Measurements from ENCODE around the gene JAG1. TPM values are rescaled to one million over a fixed set of nuclear protein-coding genes. Genes with fewer than 3 reads are reported as not detected.

Gene JAG1
- total RNA-seq, 2 donors from 2014 or later: 6.8 to 19.7 TPM

DNA sequence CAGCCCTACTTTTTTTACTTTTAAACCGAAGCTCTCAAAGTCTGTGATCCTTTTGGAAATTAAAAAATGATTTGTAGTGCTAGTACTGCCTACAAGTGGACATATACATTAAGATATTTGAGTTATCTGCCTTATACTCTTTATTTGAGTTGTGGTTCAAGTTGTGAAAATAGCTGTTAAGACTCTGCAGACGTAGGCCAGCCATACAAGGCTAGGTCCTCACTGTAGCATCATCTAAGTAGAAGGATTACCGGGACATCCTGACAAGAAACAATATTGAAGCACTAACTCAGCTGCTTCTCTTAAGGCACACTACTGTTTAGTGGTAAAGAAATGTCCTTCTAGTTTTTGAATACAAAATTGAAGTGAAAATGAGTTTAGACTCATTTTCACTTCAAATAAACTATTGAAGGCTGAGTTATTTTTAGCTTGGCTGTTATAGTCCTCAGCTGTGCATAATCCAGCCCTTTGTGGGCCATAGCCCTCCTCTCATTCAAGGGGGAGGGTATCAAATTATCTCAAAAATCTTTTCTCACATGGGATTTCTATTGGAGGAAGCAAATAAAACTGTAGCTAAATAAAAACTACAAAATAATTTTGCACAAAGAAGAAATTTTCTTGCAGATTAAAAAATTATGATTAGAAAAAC, 68.1 kb downstream of the JAG1 start:
- Mint-ChIP-seq H3K27ac (no peak overlapping the region), H3K4me1 (no peaks in the 10 kb centered on the region), H3K4me3 (no peak overlapping the region), H3K27me3 (ENCODE audit: insufficient read depth) (no peaks in the 10 kb centered on the region), H3K36me3 (ENCODE audit: low read depth) (peaks cover 12% of the 10 kb centered on the region), H3K9me3 (no peaks in the 10 kb centered on the region)
- H3K36me3 ChIP-seq (ENCODE audit: control insufficient read depth, insufficient read depth, low read length): peaks cover 9% of the 10 kb centered on the region
- no peak overlapping the region for H3K27ac ChIP-seq (ENCODE audit: low read depth, low read length)
- no peaks in the 10 kb centered on the region for H3K27me3 ChIP-seq (ENCODE audit: control insufficient read depth, insufficient read depth, low read length, poor library complexity, severe bottlenecking)
- H3K9me3 ChIP-seq (ENCODE audit: control insufficient read depth, low read length): no peaks in the 10 kb centered on the region
- TF ChIP-seq, protein P1, sequence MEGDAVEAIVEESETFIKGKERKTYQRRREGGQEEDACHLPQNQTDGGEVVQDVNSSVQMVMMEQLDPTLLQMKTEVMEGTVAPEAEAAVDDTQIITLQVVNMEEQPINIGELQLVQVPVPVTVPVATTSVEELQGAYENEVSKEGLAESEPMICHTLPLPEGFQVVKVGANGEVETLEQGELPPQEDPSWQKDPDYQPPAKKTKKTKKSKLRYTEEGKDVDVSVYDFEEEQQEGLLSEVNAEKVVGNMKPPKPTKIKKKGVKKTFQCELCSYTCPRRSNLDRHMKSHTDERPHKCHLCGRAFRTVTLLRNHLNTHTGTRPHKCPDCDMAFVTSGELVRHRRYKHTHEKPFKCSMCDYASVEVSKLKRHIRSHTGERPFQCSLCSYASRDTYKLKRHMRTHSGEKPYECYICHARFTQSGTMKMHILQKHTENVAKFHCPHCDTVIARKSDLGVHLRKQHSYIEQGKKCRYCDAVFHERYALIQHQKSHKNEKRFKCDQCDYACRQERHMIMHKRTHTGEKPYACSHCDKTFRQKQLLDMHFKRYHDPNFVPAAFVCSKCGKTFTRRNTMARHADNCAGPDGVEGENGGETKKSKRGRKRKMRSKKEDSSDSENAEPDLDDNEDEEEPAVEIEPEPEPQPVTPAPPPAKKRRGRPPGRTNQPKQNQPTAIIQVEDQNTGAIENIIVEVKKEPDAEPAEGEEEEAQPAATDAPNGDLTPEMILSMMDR (conservative IDR thresholded peaks at IDR 0.05): no peak
- 96 to 100% methylated on average over 2 to 3 of the region's 3 CpGs for WGBS, 2 experiments (ENCODE audit: insufficient coverage in 1 of 2, insufficient read length in 1 of 2)
- no peak overlapping the region for H3K9ac ChIP-seq (ENCODE audit: extremely low read depth, low read length, poor library complexity, severe bottlenecking)
- DNase-seq: no peak
- no peak overlapping the region for H3K4me3 ChIP-seq (ENCODE audit: low read length)
- no peaks in the 10 kb centered on the region for H3K4me1 ChIP-seq (ENCODE audit: control insufficient read depth, insufficient read depth, low read length)

DNA sequence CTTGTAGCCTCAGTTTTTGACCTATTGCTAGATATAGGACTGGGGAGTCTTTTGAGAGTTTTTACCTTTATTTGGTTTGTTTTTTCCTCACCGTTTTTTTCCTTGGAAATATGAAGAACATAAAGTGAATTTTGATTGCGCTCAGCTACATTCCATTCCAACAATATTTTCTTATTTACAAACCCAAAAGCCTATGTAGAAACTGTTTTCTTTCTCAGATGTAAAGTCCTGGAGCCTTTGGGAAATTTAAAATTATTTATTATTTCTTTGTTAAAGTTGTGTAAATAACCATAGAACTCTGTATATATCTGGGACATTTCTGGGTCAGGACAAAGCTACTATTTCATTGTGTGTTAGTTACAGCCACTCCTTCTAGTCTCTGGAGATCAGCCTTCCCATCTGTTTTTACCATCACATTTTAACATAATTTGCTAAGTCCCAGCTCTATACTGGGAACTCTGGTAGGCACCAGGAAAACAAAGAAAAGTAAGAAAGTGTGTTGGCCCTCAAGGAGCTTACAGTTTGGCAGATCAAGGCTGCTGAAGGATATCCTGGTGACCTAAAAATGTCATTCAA, 68.8 kb downstream of the JAG1 start:
- no peaks in the 10 kb centered on the region for H3K4me1 ChIP-seq (ENCODE audit: control insufficient read depth, insufficient read depth, low read length)
- Mint-ChIP-seq H3K4me3 (no peak overlapping the region), H3K36me3 (ENCODE audit: low read depth) (peaks cover 12% of the 10 kb centered on the region), H3K27me3 (ENCODE audit: insufficient read depth) (no peaks in the 10 kb centered on the region), H3K4me1 (no peaks in the 10 kb centered on the region), H3K9me3 (no peaks in the 10 kb centered on the region), H3K27ac (no peak overlapping the region)
- peak overlapping the region; percentile 74 for H3K27ac ChIP-seq (ENCODE audit: low read depth, low read length)
- TF ChIP-seq, protein P1 (conservative IDR thresholded peaks at IDR 0.05): no peak
- no peak overlapping the region for H3K9ac ChIP-seq (ENCODE audit: extremely low read depth, low read length, poor library complexity, severe bottlenecking)
- peaks cover 9% of the 10 kb centered on the region for H3K36me3 ChIP-seq (ENCODE audit: control insufficient read depth, insufficient read depth, low read length)
- no peaks in the 10 kb centered on the region for H3K9me3 ChIP-seq (ENCODE audit: control insufficient read depth, low read length)
- no peaks in the 10 kb centered on the region for H3K27me3 ChIP-seq (ENCODE audit: control insufficient read depth, insufficient read depth, low read length, poor library complexity, severe bottlenecking)
- no peak for DNase-seq
- H3K4me3 ChIP-seq (ENCODE audit: low read length): no peak overlapping the region
- WGBS, 2 experiments (ENCODE audit: insufficient coverage in 1 of 2, insufficient read length in 1 of 2): 100% methylated on average over 2 of the region's 2 CpGs; no CpG with 5 or more reads in 1 of the 2 experiments

DNA sequence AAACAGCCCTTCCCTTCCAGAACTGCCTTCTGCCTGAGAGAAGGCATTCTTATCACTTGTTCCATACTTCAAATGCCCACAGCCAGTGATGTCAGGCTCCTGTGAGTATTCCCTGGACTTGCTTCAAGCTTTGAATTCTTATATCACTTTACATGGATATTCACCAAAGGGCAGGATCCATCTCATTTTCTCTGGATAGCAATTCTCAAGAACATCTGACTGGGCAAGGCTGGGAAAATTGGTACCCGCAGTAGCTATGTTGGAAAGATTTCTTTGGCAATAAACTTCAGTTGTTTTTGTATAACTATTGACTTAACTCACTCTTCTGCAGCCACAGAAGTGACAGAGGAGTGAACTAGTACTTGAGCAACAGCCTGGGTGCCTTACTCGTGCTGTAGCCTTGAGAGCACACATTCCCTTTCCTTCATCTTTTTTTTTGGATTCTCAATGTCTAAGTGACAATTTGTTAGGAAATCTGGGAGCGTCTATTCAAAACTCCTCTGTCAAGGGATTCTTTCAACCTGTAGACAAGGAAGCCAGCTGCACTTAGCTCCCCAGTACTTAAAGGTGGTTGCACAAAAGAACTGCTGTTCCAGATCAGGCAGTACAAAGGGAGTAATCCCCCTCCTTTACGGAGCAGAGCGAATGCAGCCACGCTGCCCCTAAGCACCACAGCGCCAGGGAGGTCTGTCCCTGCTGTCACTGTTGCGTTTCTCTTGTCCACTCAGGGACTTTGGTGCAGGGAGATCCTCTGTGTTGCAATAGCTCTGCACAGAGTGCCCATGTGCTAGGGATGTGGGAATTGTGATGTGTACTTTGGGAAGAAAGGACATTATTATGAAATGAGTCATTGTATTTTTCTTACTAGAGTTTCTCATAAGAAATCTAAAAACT, 69.6 kb downstream of the JAG1 start:
- Histone ChIP-seq H3K27me3 (ENCODE audit: control insufficient read depth, insufficient read depth, low read length, poor library complexity, severe bottlenecking) (no peaks in the 10 kb centered on the region), H3K27ac (ENCODE audit: low read depth, low read length) (peak overlapping the region; percentile 74), H3K4me3 (ENCODE audit: low read length) (no peak overlapping the region), H3K9ac (ENCODE audit: extremely low read depth, low read length, poor library complexity, severe bottlenecking) (no peak overlapping the region), H3K4me1 (ENCODE audit: control insufficient read depth, insufficient read depth, low read length) (no peaks in the 10 kb centered on the region), H3K9me3 (ENCODE audit: control insufficient read depth, low read length) (no peaks in the 10 kb centered on the region), H3K36me3 (ENCODE audit: control insufficient read depth, insufficient read depth, low read length) (peaks cover 9% of the 10 kb centered on the region)
- DNase-seq: no peak
- no peak overlapping the region for H3K4me3 Mint-ChIP-seq
- TF ChIP-seq, protein P1 (conservative IDR thresholded peaks at IDR 0.05): no peak
- no peaks in the 10 kb centered on the region for H3K4me1 Mint-ChIP-seq
- no peaks in the 10 kb centered on the region for H3K27me3 Mint-ChIP-seq (ENCODE audit: insufficient read depth)
- peaks cover 12% of the 10 kb centered on the region for H3K36me3 Mint-ChIP-seq (ENCODE audit: low read depth)
- H3K9me3 Mint-ChIP-seq: no peaks in the 10 kb centered on the region
- no peak overlapping the region for H3K27ac Mint-ChIP-seq
- 78 to 92% methylated on average over 4 to 8 of the region's 8 CpGs for WGBS, 2 experiments (ENCODE audit: insufficient coverage in 1 of 2, insufficient read length in 1 of 2)
